GM06990 (cell line): ENCODE data around the gene OVOL3.
"Not testable (repeated sequence)": the region's sequence is repeated elsewhere in the genome, so short reads cannot be mapped to it uniquely, and the experiment has no call there.

Experiments used
- DNase-seq: peaks from one replicate; pipeline ENCODE4 v3.0.0-alpha.2; 2011; ENCODE audit not compliant: insufficient read length; ENCODE audit errors: extremely low read depth
- H3K27me3 ChIP-seq: replicated peaks from 2 replicates; pipeline ENCODE4 v1.6.0; 2011; ENCODE audit warnings: low read length; ENCODE audit not compliant: control insufficient read depth, insufficient read depth
- H3K36me3 ChIP-seq: 2 replicates; pipeline ENCODE4 v1.5.1; 2011; ENCODE audit warnings: low read length; ENCODE audit not compliant: control insufficient read depth, insufficient read depth
- H3K4me3 ChIP-seq: replicated peaks from 2 replicates; pipeline ENCODE4 v1.5.1; 2011; ENCODE audit warnings: low read depth, mild to moderate bottlenecking, control low read depth, low read length
- CTCF ChIP-seq: IDR thresholded peaks from 2 replicates; pipeline ENCODE4 v1.5.1; 2011; ENCODE audit warnings: low read length, control low read depth, mild to moderate bottlenecking, inconsistent platforms; ENCODE audit not compliant: insufficient read depth, poor library complexity, severe bottlenecking

OVOL3 gene

GRCh38 chr19:36110487-36111199 lies at the start of gene OVOL3:
Gene OVOL3 (plus strand): TSS chr19:36111143. CDS start chr19:36111203, 60 bp downstream.
- TF ChIP-seq CTCF = no peak
- no peak for DNase-seq
- no peaks in the 10 kb centered on the region for H3K27me3 ChIP-seq
- H3K4me3 ChIP-seq = no peak within 1 kb of the TSS
- H3K36me3 ChIP-seq = peaks cover 8% of the 10 kb centered on the region

GRCh38 chr19:36061367-36061766 lies 49.6 kb upstream of the OVOL3 start:
- peaks cover 22% of the 10 kb centered on the region for H3K36me3 ChIP-seq
- no peak for DNase-seq

GRCh38 chr19:36064826-36065225 lies 46.1 kb upstream of the OVOL3 start:
- Histone ChIP-seq H3K36me3 (peaks cover 30% of the 10 kb centered on the region), H3K4me3 (no peak overlapping the region), H3K27me3 (no peaks in the 10 kb centered on the region)
- no peak for TF ChIP-seq CTCF
- no peak for DNase-seq

More at GRCh38 chr19:36061367-36061766, 49.6 kb upstream of the OVOL3 start:
- Histone ChIP-seq H3K4me3 (no peak overlapping the region), H3K27me3 (no peaks in the 10 kb centered on the region)
- no peak for TF ChIP-seq CTCF

- DNase-seq = no peak
These were observed 43.3 kb upstream of the OVOL3 start for GRCh38 chr19:36067681-36068080.

GRCh38 chr19:36068810-36069499 lies 42.0 kb upstream of the OVOL3 start:
- H3K4me3 ChIP-seq, H3K27me3 ChIP-seq, DNase-seq: not testable (repeated sequence)
- H3K36me3 ChIP-seq = peaks cover 25% of the 10 kb centered on the region

More at GRCh38 chr19:36067681-36068080, 43.3 kb upstream of the OVOL3 start:
- no peak overlapping the region for H3K4me3 ChIP-seq
- no peak for TF ChIP-seq CTCF
- no peaks in the 10 kb centered on the region for H3K27me3 ChIP-seq
- peaks cover 29% of the 10 kb centered on the region for H3K36me3 ChIP-seq

- Histone ChIP-seq H3K36me3 (peaks cover 12% of the 10 kb centered on the region), H3K4me3 (no peak overlapping the region), H3K27me3 (no peaks in the 10 kb centered on the region)
- TF ChIP-seq CTCF = no peak
- no peak for DNase-seq
These were observed 38.9 kb upstream of the OVOL3 start for GRCh38 chr19:36072081-36072480.
